ENCODE measurements around the gene MRPL38. TPM values are rescaled to one million over a fixed set of nuclear protein-coding genes. Genes with fewer than 3 reads are reported as not detected.

MRPL38 gene
- total RNA-seq, 2 experiments from 2014 or later = 112 to 198 TPM

DNA sequence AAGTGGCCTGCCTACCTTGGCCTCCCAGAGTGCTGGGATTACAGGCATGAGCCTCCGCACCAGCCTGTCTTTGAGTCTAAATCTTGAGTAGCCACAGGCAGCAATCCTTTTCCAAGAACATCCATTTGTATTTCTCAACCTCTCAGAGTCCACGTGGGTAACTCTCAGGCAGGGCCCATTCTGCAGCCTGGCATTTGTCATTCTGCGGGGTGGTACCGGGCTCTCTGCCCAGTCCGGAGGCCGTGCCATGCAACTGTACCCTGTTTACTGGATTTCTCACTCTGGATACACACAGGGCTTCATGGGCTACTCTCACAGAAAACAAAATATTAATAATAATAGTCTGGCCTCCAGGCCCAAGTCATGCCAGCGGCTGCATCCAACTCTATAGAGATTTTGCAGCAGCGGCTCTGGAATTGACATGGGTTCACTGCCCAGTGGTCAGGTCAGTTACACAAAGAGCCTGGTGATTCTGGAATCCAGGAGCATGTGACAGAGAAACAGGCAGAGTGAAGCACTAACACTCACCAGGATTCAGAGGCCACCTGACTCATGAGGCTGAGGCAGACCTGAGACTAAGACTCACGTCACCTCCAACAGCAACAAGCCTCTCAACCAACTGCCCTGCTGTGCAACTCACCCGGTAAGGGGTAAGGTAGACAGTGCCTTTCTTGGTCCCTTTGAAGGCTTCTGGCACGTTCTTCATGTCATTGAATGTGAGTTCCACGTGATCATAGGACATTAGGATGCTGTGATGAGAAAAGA is 53.6 kb downstream of the MRPL38 start:
- peaks cover 13% of the 10 kb centered on the region for H3K4me1 ChIP-seq (ENCODE audit: insufficient read depth, low read length, poor library complexity, severe bottlenecking)
- no peak overlapping the region for H3K4me3 ChIP-seq (ENCODE audit: low read depth, low read length, poor library complexity, severe bottlenecking)
- peaks cover 4% of the 10 kb centered on the region; the same call in 1 of the 2 replicates for H4K20me1 ChIP-seq (ENCODE audit: insufficient read depth, low read length)
- no peak for TF ChIP-seq EZH2phosphoT487 (IDR thresholded peaks at IDR 0.05; ENCODE audit: borderline replicate concordance, low read depth, low read length)
- H3K79me2 ChIP-seq (ENCODE audit: insufficient read depth, low read depth, low read length) = peaks cover 10% of the 10 kb centered on the region; the same call in 1 of the 2 replicates
- H3K9me3 ChIP-seq (ENCODE audit: low read length) = no peaks in the 10 kb centered on the region
- no peaks in the 10 kb centered on the region for H3K9me2 ChIP-seq (ENCODE audit: insufficient read depth, low read length)
- ChIA-PET CTCF (ENCODE audit: unreplicated experiment) (no interaction called here), POLR2A (interaction anchor here (0.7 kb wide), 1 partner anchor 16 kb away, joined by 3 read pairs; no protein-coding TSS in a partner anchor)
- no peak overlapping the region for H3K27ac ChIP-seq (ENCODE audit: low read depth, low read length, poor library complexity, severe bottlenecking)
- H2AFZ ChIP-seq (ENCODE audit: low read length) = no peak overlapping the region
- peaks cover 46% of the 10 kb centered on the region for H3K36me3 ChIP-seq (ENCODE audit: insufficient read depth, low read length)
- intact Hi-C loops (cut with micrococcal nuclease; ENCODE audit: unreplicated experiment) = no loop called here
- no peak for DNase-seq (ENCODE audit: low spot score)
- no TSS peak for BruUV-seq (replicated peaks)
- H3K4me2 ChIP-seq (ENCODE audit: low read length) = no peak overlapping the region

DNA sequence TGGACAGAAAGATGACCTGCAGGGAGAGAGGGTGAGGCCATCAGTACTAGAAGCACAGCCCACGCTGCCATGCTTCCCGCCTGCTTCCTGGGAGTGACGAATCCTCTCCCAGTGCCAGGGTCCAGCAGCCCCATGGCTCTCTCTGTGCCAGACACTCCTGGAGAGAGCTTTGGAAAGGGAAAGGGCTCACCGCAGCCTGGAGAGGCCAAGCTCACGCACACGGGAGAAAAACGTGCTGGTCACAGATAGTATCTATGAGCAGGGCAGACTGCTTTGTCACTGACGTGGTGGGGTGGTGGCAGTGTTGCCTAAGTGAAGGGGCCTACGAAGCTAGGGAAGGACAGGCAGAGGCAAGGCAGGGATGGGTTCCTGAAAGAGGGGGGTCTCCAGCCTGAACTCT is 55.0 kb downstream of the MRPL38 start:
- H3K27ac ChIP-seq (ENCODE audit: low read depth, low read length, poor library complexity, severe bottlenecking) = no peak overlapping the region
- no peaks in the 10 kb centered on the region for H3K9me2 ChIP-seq (ENCODE audit: insufficient read depth, low read length)
- DNase-seq (ENCODE audit: low spot score) = no peak
- peaks cover 4% of the 10 kb centered on the region; the same call in 1 of the 2 replicates for H4K20me1 ChIP-seq (ENCODE audit: insufficient read depth, low read length)
- no peak for TF ChIP-seq EZH2phosphoT487 (IDR thresholded peaks at IDR 0.05; ENCODE audit: borderline replicate concordance, low read depth, low read length)
- TF ChIP-seq, protein P1, sequence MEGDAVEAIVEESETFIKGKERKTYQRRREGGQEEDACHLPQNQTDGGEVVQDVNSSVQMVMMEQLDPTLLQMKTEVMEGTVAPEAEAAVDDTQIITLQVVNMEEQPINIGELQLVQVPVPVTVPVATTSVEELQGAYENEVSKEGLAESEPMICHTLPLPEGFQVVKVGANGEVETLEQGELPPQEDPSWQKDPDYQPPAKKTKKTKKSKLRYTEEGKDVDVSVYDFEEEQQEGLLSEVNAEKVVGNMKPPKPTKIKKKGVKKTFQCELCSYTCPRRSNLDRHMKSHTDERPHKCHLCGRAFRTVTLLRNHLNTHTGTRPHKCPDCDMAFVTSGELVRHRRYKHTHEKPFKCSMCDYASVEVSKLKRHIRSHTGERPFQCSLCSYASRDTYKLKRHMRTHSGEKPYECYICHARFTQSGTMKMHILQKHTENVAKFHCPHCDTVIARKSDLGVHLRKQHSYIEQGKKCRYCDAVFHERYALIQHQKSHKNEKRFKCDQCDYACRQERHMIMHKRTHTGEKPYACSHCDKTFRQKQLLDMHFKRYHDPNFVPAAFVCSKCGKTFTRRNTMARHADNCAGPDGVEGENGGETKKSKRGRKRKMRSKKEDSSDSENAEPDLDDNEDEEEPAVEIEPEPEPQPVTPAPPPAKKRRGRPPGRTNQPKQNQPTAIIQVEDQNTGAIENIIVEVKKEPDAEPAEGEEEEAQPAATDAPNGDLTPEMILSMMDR (conservative IDR thresholded peaks at IDR 0.05; ENCODE audit: low read length) = no peak
- CTCF ChIA-PET (ENCODE audit: unreplicated experiment) = no interaction called here
- no peaks in the 10 kb centered on the region for H3K9me3 ChIP-seq (ENCODE audit: low read length)
- BruUV-seq (replicated peaks) = no TSS peak
- peaks cover 8% of the 10 kb centered on the region; the same call in 1 of the 2 replicates for H3K79me2 ChIP-seq (ENCODE audit: insufficient read depth, low read depth, low read length)
- H2AFZ ChIP-seq (ENCODE audit: low read length) = no peak overlapping the region
- peaks cover 17% of the 10 kb centered on the region for H3K4me1 ChIP-seq (ENCODE audit: insufficient read depth, low read length, poor library complexity, severe bottlenecking)
- POLR2A ChIA-PET = interaction anchor here (0.8 kb wide), 1 partner anchor 54 kb away, joined by 3 read pairs; no protein-coding TSS in a partner anchor
- H3K4me2 ChIP-seq (ENCODE audit: low read length) = no peak overlapping the region
- H3K4me3 ChIP-seq (ENCODE audit: low read depth, low read length, poor library complexity, severe bottlenecking) = no peak overlapping the region
- intact Hi-C loops (cut with micrococcal nuclease; ENCODE audit: unreplicated experiment) = loop anchor here (5.0 kb wide), 1 partner anchor 97 kb away; no protein-coding TSS in a partner anchor
- H3K36me3 ChIP-seq (ENCODE audit: insufficient read depth, low read length) = peaks cover 46% of the 10 kb centered on the region

DNA sequence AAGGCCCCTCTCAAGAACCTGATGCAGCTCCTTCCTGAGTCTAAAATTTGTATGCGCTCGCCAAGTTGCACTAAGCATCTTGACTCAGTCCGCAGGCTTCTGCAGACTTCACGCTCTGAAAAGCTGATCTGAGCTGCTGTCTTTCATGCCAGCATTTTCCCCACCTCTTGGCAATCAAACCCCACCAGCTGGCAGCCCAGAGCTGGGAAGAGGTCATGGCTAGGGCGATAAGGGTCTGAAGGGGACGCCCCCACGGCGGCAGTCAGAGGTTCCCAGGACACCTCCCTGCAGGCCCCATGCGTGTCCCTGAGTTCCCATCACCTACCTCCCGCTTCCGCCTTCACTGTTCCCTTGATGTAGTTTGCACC is 55.4 kb downstream of the MRPL38 start:
- intact Hi-C loops (cut with micrococcal nuclease; ENCODE audit: unreplicated experiment) = loop anchor here (5.0 kb wide), 1 partner anchor 97 kb away; no protein-coding TSS in a partner anchor
- H3K4me2 ChIP-seq (ENCODE audit: low read length) = no peak overlapping the region
- H3K4me1 ChIP-seq (ENCODE audit: insufficient read depth, low read length, poor library complexity, severe bottlenecking) = peaks cover 15% of the 10 kb centered on the region
- DNase-seq (ENCODE audit: low spot score) = no peak
- no peak overlapping the region for H2AFZ ChIP-seq (ENCODE audit: low read length)
- no peak overlapping the region for H3K4me3 ChIP-seq (ENCODE audit: low read depth, low read length, poor library complexity, severe bottlenecking)
- no peaks in the 10 kb centered on the region for H3K9me2 ChIP-seq (ENCODE audit: insufficient read depth, low read length)
- H3K79me2 ChIP-seq (ENCODE audit: insufficient read depth, low read depth, low read length) = peaks cover 4% of the 10 kb centered on the region; the same call in 1 of the 2 replicates
- ChIA-PET CTCF (ENCODE audit: unreplicated experiment) (no interaction called here), POLR2A (interaction anchor here (0.8 kb wide), 1 partner anchor 53 kb away, joined by 3 read pairs; no protein-coding TSS in a partner anchor)
- BruUV-seq (replicated peaks) = no TSS peak
- TF ChIP-seq, protein P1 (conservative IDR thresholded peaks at IDR 0.05; ENCODE audit: low read length) = no peak
- no peak for TF ChIP-seq EZH2phosphoT487 (IDR thresholded peaks at IDR 0.05; ENCODE audit: borderline replicate concordance, low read depth, low read length)
- H3K9me3 ChIP-seq (ENCODE audit: low read length) = no peaks in the 10 kb centered on the region
- peaks cover 3% of the 10 kb centered on the region; the same call in 1 of the 2 replicates for H4K20me1 ChIP-seq (ENCODE audit: insufficient read depth, low read length)
- H3K36me3 ChIP-seq (ENCODE audit: insufficient read depth, low read length) = peaks cover 46% of the 10 kb centered on the region
- no peak overlapping the region for H3K27ac ChIP-seq (ENCODE audit: low read depth, low read length, poor library complexity, severe bottlenecking)

Other genes with a start within 250 kb of the MRPL38 start
- 90.0 and 91.9 TPM in 2 replicates for gene RECQL5, start 237.7 kb downstream of the MRPL38 start, total RNA-seq (2014; rRNA removed; shearing (Covaris generic))
- 133 and 139 TPM in 2 replicates for gene RECQL5, start 237.7 kb downstream of the MRPL38 start, total RNA-seq (2022)
- 122 and 127 TPM in 2 replicates for gene SAP30BP, start 237.5 kb downstream of the MRPL38 start, total RNA-seq (2014; rRNA removed; shearing (Covaris generic))
- gene SAP30BP, start 237.5 kb downstream of the MRPL38 start, total RNA-seq (2022) = 180 and 187 TPM in 2 replicates
- gene ITGB4, start 183.4 kb downstream of the MRPL38 start, total RNA-seq (2014; rRNA removed; shearing (Covaris generic)) = 0.66 and 2.0 TPM in 2 replicates
- gene ITGB4, start 183.4 kb downstream of the MRPL38 start, total RNA-seq (2022) = 1.9 and 3.9 TPM in 2 replicates
- gene GALK1, start 139.7 kb downstream of the MRPL38 start, total RNA-seq (2014; rRNA removed; shearing (Covaris generic)) = 88.2 and 99.4 TPM in 2 replicates
- gene GALK1, start 139.7 kb downstream of the MRPL38 start, total RNA-seq (2022) = 74.8 and 76.5 TPM in 2 replicates
- gene UNK, start 120.1 kb downstream of the MRPL38 start, total RNA-seq (2014; rRNA removed; shearing (Covaris generic)) = 41.5 and 44.0 TPM in 2 replicates
- 67.6 and 77.3 TPM in 2 replicates for gene UNK, start 120.1 kb downstream of the MRPL38 start, total RNA-seq (2022)
- 7.1 and 8.0 TPM in 2 replicates for gene UNC13D, start 60.5 kb downstream of the MRPL38 start, total RNA-seq (2014; rRNA removed; shearing (Covaris generic))
- 12.2 and 17.8 TPM in 2 replicates for gene UNC13D, start 60.5 kb downstream of the MRPL38 start, total RNA-seq (2022)
- 24.1 and 29.9 TPM in 2 replicates for gene WBP2, start 49.5 kb downstream of the MRPL38 start, total RNA-seq (2014; rRNA removed; shearing (Covaris generic))
- gene WBP2, start 49.5 kb downstream of the MRPL38 start, total RNA-seq (2022) = 117 and 123 TPM in 2 replicates
- gene TRIM47, start 26.3 kb downstream of the MRPL38 start, total RNA-seq (2014; rRNA removed; shearing (Covaris generic)) = 32.7 and 41.9 TPM in 2 replicates
- 21.6 and 25.9 TPM in 2 replicates for gene TRIM47, start 26.3 kb downstream of the MRPL38 start, total RNA-seq (2022)
- 45.0 and 54.2 TPM in 2 replicates for gene TRIM65, start 7.9 kb downstream of the MRPL38 start, total RNA-seq (2014; rRNA removed; shearing (Covaris generic))
- 60.4 and 62.9 TPM in 2 replicates for gene TRIM65, start 7.9 kb downstream of the MRPL38 start, total RNA-seq (2022)
- 34.6 and 38.7 TPM in 2 replicates for gene FBF1, start 36.2 kb upstream of the MRPL38 start, total RNA-seq (2014; rRNA removed; shearing (Covaris generic))
- 47.8 and 47.9 TPM in 2 replicates for gene FBF1, start 36.2 kb upstream of the MRPL38 start, total RNA-seq (2022)
- gene ACOX1, start 74.3 kb upstream of the MRPL38 start, total RNA-seq (2014; rRNA removed; shearing (Covaris generic)) = 12.3 and 22.6 TPM in 2 replicates
- 30.2 and 34.6 TPM in 2 replicates for gene ACOX1, start 74.3 kb upstream of the MRPL38 start, total RNA-seq (2022)
- gene TEN1, start 74.4 kb upstream of the MRPL38 start, total RNA-seq (2014; rRNA removed; shearing (Covaris generic)) = 17.6 and 22.5 TPM in 2 replicates
- 18.2 and 22.5 TPM in 2 replicates for gene TEN1, start 74.4 kb upstream of the MRPL38 start, total RNA-seq (2022)
- 7.3 and 15.9 TPM in 2 replicates for gene CDK3, start 96.0 kb upstream of the MRPL38 start, total RNA-seq (2014; rRNA removed; shearing (Covaris generic))
- 12.8 and 17.2 TPM in 2 replicates for gene CDK3, start 96.0 kb upstream of the MRPL38 start, total RNA-seq (2022)
- 5.6 and 9.9 TPM in 2 replicates for gene EVPL, start 122.4 kb upstream of the MRPL38 start, total RNA-seq (2014; rRNA removed; shearing (Covaris generic))
- gene EVPL, start 122.4 kb upstream of the MRPL38 start, total RNA-seq (2022) = 5.1 and 6.9 TPM in 2 replicates
- gene SRP68, start 167.6 kb upstream of the MRPL38 start, total RNA-seq (2014; rRNA removed; shearing (Covaris generic)) = 53.5 and 54.0 TPM in 2 replicates
- gene SRP68, start 167.6 kb upstream of the MRPL38 start, total RNA-seq (2022) = 199 and 200 TPM in 2 replicates
- gene GALR2, start 169.9 kb upstream of the MRPL38 start, total RNA-seq (2014; rRNA removed; shearing (Covaris generic)) = not detected in 2 replicates
- 0.63 TPM in 1 of 2 replicates, not detected in the other for gene GALR2, start 169.9 kb upstream of the MRPL38 start, total RNA-seq (2022)
- gene ZACN, start 174.3 kb upstream of the MRPL38 start, total RNA-seq (2014; rRNA removed; shearing (Covaris generic)) = 0.76 TPM in 1 of 2 replicates, not detected in the other
- gene ZACN, start 174.3 kb upstream of the MRPL38 start, total RNA-seq (2022) = 0.33 and 1.2 TPM in 2 replicates
- gene EXOC7, start 198.9 kb upstream of the MRPL38 start, total RNA-seq (2014; rRNA removed; shearing (Covaris generic)) = 118 and 122 TPM in 2 replicates
- 173 and 175 TPM in 2 replicates for gene EXOC7, start 198.9 kb upstream of the MRPL38 start, total RNA-seq (2022)
- gene FOXJ1, start 236.4 kb upstream of the MRPL38 start, total RNA-seq (2014; rRNA removed; shearing (Covaris generic)) = not detected in 2 replicates
- not detected in 2 replicates for gene FOXJ1, start 236.4 kb upstream of the MRPL38 start, total RNA-seq (2022)